Stimulated activated CD8-positive, alpha-beta memory T cell treated with anti-CD3 and anti-CD28 coated beads, Interleukin-7, amount 100 ng/mL, for 4 hours (primary cell): ENCODE results near the gene MXI1.

Experiments
- DNase-seq, 2 donors: peaks; one replicate each; pipeline ENCODE4 v3.0.0-alpha.2; 2020; ENCODE audit warnings: low read depth in 2 of 2

The MXI1 gene

GRCh38 chr10:110274647-110275046 is 67.2 kb downstream of the MXI1 start:
- no peak for DNase-seq

GRCh38 chr10:110275128-110275729 is 67.8 kb downstream of the MXI1 start:
- DNase-seq, result no peak

GRCh38 chr10:110276603-110277002 is 69.2 kb downstream of the MXI1 start:
- DNase-seq, result no peak

- no peak for DNase-seq
Measured at GRCh38 chr10:110277591-110277990, 70.2 kb downstream of the MXI1 start.

GRCh38 chr10:110278562-110279406 is 71.4 kb downstream of the MXI1 start:
- DNase-seq, result no peak

GRCh38 chr10:110279407-110279986 is 72.1 kb downstream of the MXI1 start:
- peak in 1 of 2 donors; percentile 24 for DNase-seq

- no peak for DNase-seq
Measured at GRCh38 chr10:110284262-110284661, 76.9 kb downstream of the MXI1 start.

- DNase-seq, result no peak
Measured at GRCh38 chr10:110285501-110285900, 78.1 kb downstream of the MXI1 start.

- DNase-seq, result no peak
Measured at GRCh38 chr10:110286841-110287240, 79.4 kb downstream of the MXI1 start.

- no peak for DNase-seq
Measured at GRCh38 chr10:110296966-110297365, 89.6 kb downstream of the MXI1 start.

GRCh38 chr10:110300486-110300986 is 93.1 kb downstream of the MXI1 start:
- DNase-seq, result no peak

- DNase-seq, result no peak
Measured at GRCh38 chr10:110303681-110304080, 96.3 kb downstream of the MXI1 start.

- no peak for DNase-seq
Measured at GRCh38 chr10:110304394-110304779, 97.0 kb downstream of the MXI1 start.

GRCh38 chr10:110304780-110305421 is 97.5 kb downstream of the MXI1 start, which contains the start of gene SMNDC1:
TSS of gene SMNDC1 (minus strand) at chr10:110304920. CDS start at chr10:110303587, 1,333 bp downstream.
- peak; percentile 92 for DNase-seq

- DNase-seq, result peak; percentile 19 to 44
Measured at GRCh38 chr10:110305767-110306451, 98.5 kb downstream of the MXI1 start.

- DNase-seq, result no peak
Measured at GRCh38 chr10:110306452-110306768, 99.0 kb downstream of the MXI1 start.

GRCh38 chr10:110307805-110308204 is 100.4 kb downstream of the MXI1 start:
- no peak for DNase-seq

GRCh38 chr10:110310741-110311140 is 103.3 kb downstream of the MXI1 start:
- no peak for DNase-seq

GRCh38 chr10:110311357-110311949 is 104.0 kb downstream of the MXI1 start:
- DNase-seq, result peak in 1 of 2 donors; percentile 5

- no peak for DNase-seq
Measured at GRCh38 chr10:110312206-110312605, 104.8 kb downstream of the MXI1 start.

GRCh38 chr10:110313674-110314073 is 106.3 kb downstream of the MXI1 start:
- DNase-seq, result no peak
